GM18517 (cell line): ENCODE data around the gene GNAQ.

Experiments
- ATAC-seq: cut with Tn5 transposase; IDR thresholded peaks from one replicate; pipeline ENCODE4 v1.9.1; 2021; ENCODE audit warnings: mild to moderate bottlenecking, moderate library complexity; ENCODE audit not compliant: unreplicated experiment

Gene GNAQ

DNA sequence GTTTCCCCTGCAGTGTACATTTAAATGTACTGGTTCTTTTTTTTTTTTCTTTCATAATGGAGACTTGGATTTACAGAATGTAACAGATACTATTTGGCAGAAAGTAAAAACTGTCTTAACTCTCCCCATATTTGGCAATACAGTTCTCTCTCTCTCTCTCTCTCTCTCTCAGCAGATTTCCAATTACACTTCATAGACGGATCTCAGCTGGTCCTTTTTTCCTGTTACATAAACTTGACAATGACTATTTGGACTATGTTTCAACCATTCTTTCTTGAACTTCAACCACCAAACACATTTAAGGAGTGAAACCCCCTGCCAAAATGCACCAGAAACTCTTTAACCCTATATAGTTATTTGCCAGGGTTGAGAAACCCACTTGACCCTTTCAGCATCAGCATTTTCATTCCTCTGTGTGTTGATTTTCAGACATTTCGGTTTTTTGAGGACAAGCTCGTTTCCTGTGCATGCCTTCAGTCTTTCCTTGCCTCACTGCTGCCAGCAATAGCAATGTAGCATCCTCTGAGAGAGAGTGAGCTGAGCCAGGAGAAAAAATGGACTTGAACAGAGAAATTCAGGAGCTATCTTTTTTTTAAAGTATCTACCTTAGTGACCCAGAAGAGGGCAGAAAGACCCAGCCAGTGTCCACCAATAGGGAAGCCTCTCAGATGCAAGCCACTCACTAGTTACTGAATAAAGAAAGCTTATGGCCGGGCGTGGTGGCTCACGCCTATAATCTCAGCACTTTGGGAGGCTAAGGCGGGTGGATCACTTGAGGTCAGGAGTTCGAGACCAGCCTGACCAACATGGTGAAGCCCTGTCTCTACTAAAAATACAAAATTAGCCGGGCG lies 357.4 kb downstream of the GNAQ start:
- ATAC-seq = no peak

DNA sequence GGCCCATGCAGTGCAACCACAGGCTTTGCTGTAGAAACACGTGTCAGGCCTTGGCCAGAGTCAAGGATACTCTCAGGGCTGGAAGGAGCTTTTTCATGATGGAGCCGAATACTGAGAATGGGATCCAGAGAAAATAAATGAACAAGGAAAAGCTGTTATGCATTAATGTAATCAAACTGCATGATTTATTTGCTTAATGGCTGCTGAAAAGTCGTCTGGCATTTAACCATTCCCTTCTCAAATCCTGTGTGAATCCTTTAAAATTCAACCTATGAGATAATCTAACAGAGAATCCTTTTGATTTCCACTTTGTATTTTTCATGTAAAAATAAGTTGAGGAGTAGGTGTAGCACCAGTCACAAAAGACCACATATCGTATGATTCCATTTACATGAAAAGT lies 359.4 kb downstream of the GNAQ start:
- ATAC-seq = no peak

DNA sequence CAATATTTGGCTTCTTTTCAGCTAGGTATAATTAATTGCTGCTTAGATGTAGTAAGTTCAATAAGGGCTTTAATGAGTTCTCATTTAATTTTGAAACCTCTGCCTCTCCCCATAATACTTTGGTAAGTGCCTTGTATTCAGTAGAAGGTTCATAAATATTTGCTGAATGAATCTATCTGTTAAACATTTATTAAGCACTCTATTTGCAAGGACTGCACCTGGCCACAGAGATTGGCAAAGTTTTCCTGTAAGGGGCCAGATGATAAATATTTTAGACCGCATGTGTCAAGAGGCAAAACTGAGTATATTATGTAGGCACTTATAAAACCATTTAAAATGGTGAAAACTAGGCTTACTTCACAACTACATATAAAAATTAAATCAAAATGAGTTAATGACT lies 364.5 kb downstream of the GNAQ start:
- ATAC-seq = no peak
